ENCODE results near the gene AFP. TPM values are rescaled to one million over a fixed set of nuclear protein-coding genes. Genes with fewer than 3 reads are reported as not detected.

Gene AFP
- polyA plus RNA-seq, 1 donor from 2014 or later, result not detected

DNA sequence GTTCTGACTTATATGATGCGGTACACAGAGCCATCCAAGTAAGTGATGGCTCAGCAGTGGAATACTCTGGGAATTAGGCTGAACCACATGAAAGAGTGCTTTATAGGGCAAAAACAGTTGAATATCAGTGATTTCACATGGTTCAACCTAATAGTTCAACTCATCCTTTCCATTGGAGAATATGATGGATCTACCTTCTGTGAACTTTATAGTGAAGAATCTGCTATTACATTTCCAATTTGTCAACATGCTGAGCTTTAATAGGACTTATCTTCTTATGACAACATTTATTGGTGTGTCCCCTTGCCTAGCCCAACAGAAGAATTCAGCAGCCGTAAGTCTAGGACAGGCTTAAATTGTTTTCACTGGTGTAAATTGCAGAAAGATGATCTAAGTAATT is 15.4 kb upstream of the AFP start:
- no peak for TF ChIP-seq SMC3 (conservative IDR thresholded peaks at IDR 0.05; ENCODE audit: poor library complexity)
- no peak for TF ChIP-seq EP300 (conservative IDR thresholded peaks at IDR 0.05; ENCODE audit: poor library complexity, severe bottlenecking)
- no peak for TF ChIP-seq EZH2 (IDR thresholded peaks at IDR 0.05; ENCODE audit: borderline replicate concordance, insufficient read depth, low read length, poor library complexity, severe bottlenecking)
- TF ChIP-seq RAD21 (conservative IDR thresholded peaks at IDR 0.05), result no peak
- TF ChIP-seq, protein P1, sequence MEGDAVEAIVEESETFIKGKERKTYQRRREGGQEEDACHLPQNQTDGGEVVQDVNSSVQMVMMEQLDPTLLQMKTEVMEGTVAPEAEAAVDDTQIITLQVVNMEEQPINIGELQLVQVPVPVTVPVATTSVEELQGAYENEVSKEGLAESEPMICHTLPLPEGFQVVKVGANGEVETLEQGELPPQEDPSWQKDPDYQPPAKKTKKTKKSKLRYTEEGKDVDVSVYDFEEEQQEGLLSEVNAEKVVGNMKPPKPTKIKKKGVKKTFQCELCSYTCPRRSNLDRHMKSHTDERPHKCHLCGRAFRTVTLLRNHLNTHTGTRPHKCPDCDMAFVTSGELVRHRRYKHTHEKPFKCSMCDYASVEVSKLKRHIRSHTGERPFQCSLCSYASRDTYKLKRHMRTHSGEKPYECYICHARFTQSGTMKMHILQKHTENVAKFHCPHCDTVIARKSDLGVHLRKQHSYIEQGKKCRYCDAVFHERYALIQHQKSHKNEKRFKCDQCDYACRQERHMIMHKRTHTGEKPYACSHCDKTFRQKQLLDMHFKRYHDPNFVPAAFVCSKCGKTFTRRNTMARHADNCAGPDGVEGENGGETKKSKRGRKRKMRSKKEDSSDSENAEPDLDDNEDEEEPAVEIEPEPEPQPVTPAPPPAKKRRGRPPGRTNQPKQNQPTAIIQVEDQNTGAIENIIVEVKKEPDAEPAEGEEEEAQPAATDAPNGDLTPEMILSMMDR (IDR thresholded peaks at IDR 0.05; ENCODE audit: poor library complexity, severe bottlenecking), result no peak
- no peak for TF ChIP-seq REST (IDR thresholded peaks at IDR 0.05; ENCODE audit: borderline replicate concordance)
- no peak for TF ChIP-seq TAF1 (IDR thresholded peaks at IDR 0.05; ENCODE audit: low read depth)
- TF ChIP-seq POLR2AphosphoS5 (IDR thresholded peaks at IDR 0.05), result no peak
- no peak for TF ChIP-seq MXI1 (conservative IDR thresholded peaks at IDR 0.05; ENCODE audit: poor library complexity, severe bottlenecking)
- Histone ChIP-seq H3K9me2 (ENCODE audit: insufficient read depth, low read length) (no peaks in the 10 kb centered on the region), H4K20me1 (ENCODE audit: insufficient read depth) (no peaks in the 10 kb centered on the region), H3K9ac (ENCODE audit: low read length) (no peak overlapping the region), H3K27me3 (ENCODE audit: insufficient read depth, low read depth, low read length) (no peaks in the 10 kb centered on the region), H3K4me3 (ENCODE audit: low read length) (no peak overlapping the region), H3K4me2 (ENCODE audit: low read length) (no peak overlapping the region), H3K27ac (ENCODE audit: low read length) (no peak overlapping the region), H3K79me2 (replicated peaks; ENCODE audit: insufficient read depth, low read length) (no peaks in the 10 kb centered on the region), H2AFZ (ENCODE audit: low read depth, low read length) (no peak overlapping the region), H3F3A (ENCODE audit: insufficient read depth, low read length, poor library complexity, severe bottlenecking) (no peaks in the 10 kb centered on the region), H3K36me3 (ENCODE audit: insufficient read depth, low read length) (no peaks in the 10 kb centered on the region), H3K9me3 (ENCODE audit: low read length) (no peaks in the 10 kb centered on the region)

DNA sequence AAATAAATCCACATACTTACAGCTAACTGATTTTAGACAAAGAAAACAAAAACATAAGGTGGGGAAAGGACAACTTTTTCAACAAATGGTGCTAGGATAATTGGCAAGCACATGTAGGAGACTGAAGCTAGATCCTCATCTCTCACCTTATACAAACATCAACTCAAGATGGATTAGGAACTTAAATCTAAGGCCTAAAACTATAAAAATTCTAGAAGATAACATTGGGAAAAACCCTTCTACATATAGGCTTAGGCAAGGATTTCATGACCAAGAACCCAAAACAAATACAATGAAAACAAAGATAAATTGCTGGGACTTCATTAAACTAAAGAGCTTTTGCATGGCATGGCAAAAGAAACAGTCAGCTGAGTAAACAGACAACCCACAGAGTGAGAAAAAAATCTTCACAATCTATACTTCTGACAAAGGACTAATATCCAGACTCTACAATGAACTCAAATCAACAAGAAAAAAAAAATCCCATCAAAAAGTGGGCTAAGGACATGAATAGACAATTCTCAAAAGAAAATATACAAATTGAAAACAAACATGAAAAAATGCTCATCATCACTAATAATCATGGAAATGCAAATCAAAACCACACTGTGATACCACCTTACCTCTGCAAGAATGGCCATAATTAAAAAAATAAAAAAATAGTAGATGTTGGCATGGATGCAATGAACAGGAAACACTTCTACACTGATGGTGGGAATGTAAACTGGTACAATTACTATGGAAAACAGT is 14.1 kb upstream of the AFP start:
- H3F3A ChIP-seq (ENCODE audit: insufficient read depth, low read length, poor library complexity, severe bottlenecking), result no peaks in the 10 kb centered on the region
- H3K9me3 ChIP-seq (ENCODE audit: low read length), result no peaks in the 10 kb centered on the region
- H3K4me2 ChIP-seq (ENCODE audit: low read length), result no peak overlapping the region
- H3K9me2 ChIP-seq (ENCODE audit: insufficient read depth, low read length), result no peaks in the 10 kb centered on the region
- no peaks in the 10 kb centered on the region for H3K36me3 ChIP-seq (ENCODE audit: insufficient read depth, low read length)
- H2AFZ ChIP-seq (ENCODE audit: low read depth, low read length), result no peak overlapping the region
- no peak overlapping the region for H3K4me3 ChIP-seq (ENCODE audit: low read length)
- H4K20me1 ChIP-seq (ENCODE audit: insufficient read depth), result no peaks in the 10 kb centered on the region
- no peaks in the 10 kb centered on the region for H3K27me3 ChIP-seq (ENCODE audit: insufficient read depth, low read depth, low read length)
- H3K79me2 ChIP-seq (replicated peaks; ENCODE audit: insufficient read depth, low read length), result no peaks in the 10 kb centered on the region
- H3K9ac ChIP-seq (ENCODE audit: low read length), result no peak overlapping the region
- TF ChIP-seq TAF1 (IDR thresholded peaks at IDR 0.05; ENCODE audit: low read depth) (no peak), REST (IDR thresholded peaks at IDR 0.05; ENCODE audit: borderline replicate concordance) (no peak), MXI1 (conservative IDR thresholded peaks at IDR 0.05; ENCODE audit: poor library complexity, severe bottlenecking) (no peak)
- no peak overlapping the region for H3K27ac ChIP-seq (ENCODE audit: low read length)

Data from neural cell (in vitro differentiated cells).